H1 (cell line): ENCODE measurements around the gene VWA1. TPM values are rescaled to one million over a fixed set of nuclear protein-coding genes. Genes with fewer than 3 reads are reported as not detected.

Experiments used
- CTBP2 ChIP-seq: IDR thresholded peaks from 2 replicates; pipeline ENCODE4 v1.7.0; 2011; ENCODE audit warnings: borderline replicate concordance, mild to moderate bottlenecking, moderate library complexity, mixed read lengths, low read length; ENCODE audit not compliant: insufficient read depth, insufficient read length
- polyA plus RNA-seq, 7 experiments: library from polyadenylated mRNA; depleted of rRNA in 3 of 7; stranded (reverse) in 5 of 7; unstranded in 2 of 7; fragments of >200 nt in 5 of 7; fragments of 200-250 nt in 2 of 7; gene quantifications; 1 replicate in 5 of 7; 2 replicates in 1 of 7; 4 replicates in 1 of 7; pipeline versions ENCODE4 v1.2.1 to v1.2.3, GENCODE V29; 2011 to 2013; ENCODE audit warnings: missing spikeins in 2 of 7, mixed read lengths in 2 of 7
- total RNA-seq: library from RNA; stranded (reverse); fragmentation: NEBNext Ultra II Directional; extraction: Animal tissue kit (Norgen Biotek cat#: 25700); gene quantifications from 2 replicates; pipeline ENCODE4 v1.2.1, GENCODE V29; 2021

The VWA1 gene
- total and polyA plus RNA-seq, 2 of the 8 experiments (the other 6 are each of a cell fraction or from before 2014, with no cell fraction given): 16.0 to 36.6 TPM

DNA sequence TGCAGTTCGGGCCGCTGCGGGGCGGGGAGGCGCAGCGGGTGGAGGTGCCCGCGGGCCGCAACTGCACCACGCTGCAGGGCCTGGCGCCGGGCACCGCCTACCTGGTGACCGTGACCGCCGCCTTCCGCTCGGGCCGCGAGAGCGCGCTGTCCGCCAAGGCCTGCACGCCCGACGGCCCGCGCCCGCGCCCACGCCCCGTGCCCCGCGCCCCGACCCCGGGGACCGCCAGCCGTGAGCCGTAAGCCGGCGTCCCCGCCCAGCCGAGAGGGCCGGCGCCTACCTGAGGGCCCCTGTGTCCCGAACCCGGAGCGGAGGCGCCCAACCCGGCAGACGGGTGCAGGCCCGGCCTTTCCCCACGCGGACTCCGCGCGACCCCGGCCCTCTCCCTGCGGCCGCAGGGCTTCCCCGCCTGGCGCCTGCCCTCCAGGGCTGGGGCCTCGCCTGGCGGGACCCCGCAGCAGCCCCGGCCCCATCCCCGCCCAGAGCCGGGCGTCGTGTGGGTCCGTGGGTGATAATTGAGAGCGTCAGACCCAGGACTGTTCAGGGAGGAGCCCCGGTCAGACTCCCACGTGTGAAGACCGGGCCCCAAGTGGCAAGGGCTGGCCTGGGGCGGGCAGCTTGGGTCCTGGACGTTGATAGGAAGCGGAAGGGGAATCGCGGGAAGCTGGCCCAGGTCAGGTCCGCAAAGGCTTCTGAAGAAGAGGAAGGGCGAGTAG, 4.2 kb downstream of the VWA1 start (continued):
- TF ChIP-seq CTBP2: no peak
